Lung (tissue), 12 donors: ENCODE results near the gene PDGFB. TPM values are rescaled to one million over a fixed set of nuclear protein-coding genes. Genes with fewer than 3 reads are reported as not detected.
A peak's percentile ranks its signal among the peaks of the same experiment; 100 is the strongest.

Source experiments
- ATAC-seq: fragments of 200-7000 bp; cut with Tn5 transposase; one replicate; pipeline ENCODE4 v1.9.1; 2020; ENCODE audit warnings: moderate number of reproducible peaks; ENCODE audit not compliant: insufficient read depth, low FRiP score
- DNase-seq, 3 donors: peaks; one replicate each; pipeline ENCODE4 v3.0.0-alpha.2; 2013 to 2017
- H3K27ac ChIP-seq, 2 donors: one replicate each; pipeline ENCODE4 v1.5.1; 2013; ENCODE audit warnings: mild to moderate bottlenecking in 2 of 2, moderate library complexity in 2 of 2, control low read depth in 1 of 2, inconsistent platforms in 1 of 2, low read depth in 1 of 2, low read length in 1 of 2
- H3K27me3 ChIP-seq, 3 donors: one replicate each; pipeline ENCODE4 v1.5.1; 2013; ENCODE audit warnings: low read length in 2 of 3; ENCODE audit not compliant: control insufficient read depth in 3 of 3, insufficient read depth in 3 of 3
- H3K36me3 ChIP-seq, 4 donors: one replicate each; pipeline ENCODE4 v1.5.1; 2013; ENCODE audit warnings: low read length in 4 of 4, mild to moderate bottlenecking in 1 of 4, moderate library complexity in 1 of 4; ENCODE audit not compliant: control insufficient read depth in 4 of 4, insufficient read depth in 4 of 4
- H3K4me1 ChIP-seq, 5 donors: one replicate each; pipeline ENCODE4 v1.5.1; 2013; ENCODE audit warnings: low read length in 5 of 5, mild to moderate bottlenecking in 2 of 5, moderate library complexity in 1 of 5; ENCODE audit not compliant: control insufficient read depth in 5 of 5, insufficient read depth in 5 of 5
- H3K4me3 ChIP-seq: one replicate; pipeline ENCODE4 v1.5.1; 2013; ENCODE audit warnings: mild to moderate bottlenecking, control low read depth, moderate library complexity
- H3K9ac ChIP-seq, 2 donors: one replicate each; pipeline ENCODE4 v1.5.1; 2013; ENCODE audit warnings: low read length in 2 of 2, control low read depth in 1 of 2; ENCODE audit not compliant: insufficient read depth in 1 of 2
- H3K9me3 ChIP-seq, 4 donors: one replicate each; pipeline ENCODE4 v1.5.1; 2013; ENCODE audit warnings: low read length in 3 of 4, mild to moderate bottlenecking in 1 of 4, moderate library complexity in 1 of 4; ENCODE audit not compliant: control insufficient read depth in 4 of 4, insufficient read depth in 3 of 4
- CTCF ChIP-seq: IDR thresholded peaks from 2 replicates; pipeline ENCODE4 v1.5.1; 2012; ENCODE audit warnings: mild to moderate bottlenecking; ENCODE audit errors: control extremely low read depth, extremely low read depth
- WGBS, 2 donors: extraction: QIAGEN DNeasy Blood & Tissue Kit; methylation state at CpG; one replicate each; pipeline ENCODE4 v1.1.7; 2013; 5-methylcytosine and 5-hydroxymethylcytosine counted together
- polyA plus RNA-seq, 2 donors: library from polyadenylated mRNA; stranded (reverse); fragments of 200-250 nt; gene quantifications; one replicate each; pipeline ENCODE4 v1.2.1, GENCODE V29; 2013
- total RNA-seq, 2 donors: library from RNA; depleted of rRNA in 1 of 2; stranded (reverse); fragments of >200 nt in 1 of 2; gene quantifications; one replicate each; pipeline ENCODE4 v1.2.1, GENCODE V29; 2014 to 2021
- donor health status: control.
- donor health status: control.
- donor health status: Bipolar disorder and iron deficiency.
- donor health status: healthy.
- donor health status: DM: yes; HTN: yes; CAD: no.

Gene PDGFB
- total and polyA plus RNA-seq, 4 donors = 9.8 to 56.7 (median 29.5) TPM

GRCh38 chr22:39176714-39177455 is 67.9 kb downstream of the PDGFB start:
- Histone ChIP-seq H3K27ac (peak overlapping the region; percentile 46 to 88), H3K9me3 (peaks cover 0 to 5% (median 0%) of the 10 kb centered on the region in 4 donors), H3K4me1 (peaks cover 13 to 49% (median 28%) of the 10 kb centered on the region in 5 donors), H3K27me3 (no peaks in the 10 kb centered on the region), H3K9ac (no peak overlapping the region), H3K36me3 (no peaks in the 10 kb centered on the region), H3K4me3 (no peak overlapping the region)
- no peak for TF ChIP-seq CTCF
- WGBS, 2 donors = 88 to 89% methylated on average over 14 of the region's 14 CpGs
- no peak for ATAC-seq
- peak in 1 of 3 donors; percentile 19 for DNase-seq

GRCh38 chr22:39176143-39176713 is 68.6 kb downstream of the PDGFB start:
- Histone ChIP-seq H3K27me3 (no peaks in the 10 kb centered on the region), H3K4me3 (no peak overlapping the region), H3K27ac (peak overlapping the region; percentile 46 to 88), H3K36me3 (no peaks in the 10 kb centered on the region), H3K4me1 (peaks cover 13 to 54% (median 28%) of the 10 kb centered on the region in 5 donors), H3K9ac (peak overlapping the region in 1 of 2 donors; percentile 58), H3K9me3 (no peaks in the 10 kb centered on the region)
- peak; percentile 49 for ATAC-seq
- 43 to 66% methylated on average over 23 of the region's 23 CpGs for WGBS, 2 donors
- peak; percentile 88 to 92 (median 89) for DNase-seq
- TF ChIP-seq CTCF = no peak

DNA sequence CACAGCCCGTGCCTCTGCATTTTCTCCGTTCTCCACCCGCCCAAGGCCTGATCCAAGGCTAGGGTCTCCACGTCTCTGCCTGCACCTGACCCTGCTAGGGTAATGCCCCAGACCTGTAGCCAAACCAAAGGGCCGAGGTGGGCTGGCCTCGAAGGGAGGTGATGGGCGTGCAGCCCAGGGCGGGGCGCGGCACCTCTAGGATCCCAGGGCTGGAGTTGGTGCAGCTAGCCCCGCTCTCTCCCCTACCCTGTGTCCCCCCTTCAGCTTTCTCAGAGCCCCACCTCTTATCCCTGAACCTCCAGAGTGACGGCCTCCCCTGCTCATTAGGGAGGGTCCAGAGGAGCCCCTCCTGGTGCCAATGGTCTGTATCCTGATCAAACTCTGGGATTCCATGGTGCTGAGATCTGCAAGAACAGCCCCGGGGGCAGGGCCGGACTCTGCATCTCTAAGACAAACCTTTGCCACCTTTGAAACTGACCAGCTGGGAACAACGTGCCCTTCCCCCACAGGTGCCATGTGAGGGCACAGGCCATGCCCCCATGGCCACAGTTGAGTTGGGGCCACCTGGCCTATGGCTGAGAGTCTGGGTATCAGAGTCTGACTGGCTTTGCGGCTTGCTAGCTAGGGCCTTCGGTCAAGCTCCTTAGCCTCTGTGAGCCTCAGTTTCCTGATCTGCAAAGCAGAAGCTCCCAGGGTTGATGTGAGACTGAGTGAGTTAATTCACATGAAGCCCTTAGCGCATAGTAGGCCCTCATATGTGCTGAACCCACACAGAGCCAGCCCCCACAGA is 69.2 kb downstream of the PDGFB start:
- Histone ChIP-seq H3K27ac (peak overlapping the region; percentile 25 to 88), H3K9me3 (no peaks in the 10 kb centered on the region), H3K36me3 (no peaks in the 10 kb centered on the region), H3K9ac (peak overlapping the region in 1 of 2 donors; percentile 58), H3K4me3 (no peak overlapping the region), H3K4me1 (peaks cover 13 to 57% (median 28%) of the 10 kb centered on the region in 5 donors), H3K27me3 (no peaks in the 10 kb centered on the region)
- TF ChIP-seq CTCF = no peak
- WGBS, 2 donors = 81 to 86% methylated on average over 18 of the region's 18 CpGs
- DNase-seq (peak in 2 of 3 donors; percentile 25 to 38), ATAC-seq (no peak)
